Vagina (tissue), 2 donors: ENCODE data around the gene WIPF2. TPM values are rescaled to one million over a fixed set of nuclear protein-coding genes. Genes with fewer than 3 reads are reported as not detected.

Source experiments
- DNase-seq, 2 donors: peaks; one replicate each; pipeline ENCODE4 v3.0.0-alpha.2; 2017; ENCODE audit errors: extremely low spot score in 2 of 2
- H3K27ac ChIP-seq: fragments of 200-600 bp; sonication (generic); one replicate; pipeline ENCODE4 v1.5.1; 2019
- H3K27me3 ChIP-seq: fragments of 200-600 bp; sonication (generic); one replicate; pipeline ENCODE4 v1.5.1; 2019
- H3K36me3 ChIP-seq, 2 donors: fragments of 200-600 bp; sonication (generic); one replicate each; pipeline ENCODE4 v1.5.1; 2017 to 2019
- H3K4me1 ChIP-seq: fragments of 200-600 bp; sonication (generic); one replicate; pipeline ENCODE4 v1.5.1; 2019
- H3K4me3 ChIP-seq, 2 donors: fragments of 200-600 bp; sonication (generic); 1 replicate in 1 of 2; 2 replicates in 1 of 2; pipeline ENCODE4 v1.5.1; 2016 to 2019
- H3K9me3 ChIP-seq: fragments of 200-600 bp; sonication (generic); one replicate; pipeline ENCODE4 v1.5.1; 2019
- CTCF ChIP-seq, 3 experiments: fragments of 450-650 bp in 2 of 3; fragments of 200-600 bp in 1 of 3; sonication (generic) in 1 of 3; IDR thresholded peaks; one replicate each; pipeline ENCODE4 v1.5.1; 2017 to 2019; ENCODE audit warnings: antibody characterized with exemption in 3 of 3, mild to moderate bottlenecking in 2 of 3, moderate library complexity in 2 of 3
- POLR2A ChIP-seq, 2 donors: fragments of 450-650 bp; IDR thresholded peaks; one replicate each; pipeline ENCODE4 v1.6.1; 2017; ENCODE audit warnings: antibody characterized with exemption in 2 of 2, mild to moderate bottlenecking in 2 of 2, moderate library complexity in 2 of 2
- POLR2AphosphoS5 ChIP-seq, 2 donors: sonication (generic); formaldehyde crosslinking; IDR thresholded peaks; one replicate each; pipeline ENCODE4 v1.9.0; 2017; ENCODE audit warnings: antibody characterized with exemption in 2 of 2, mild to moderate bottlenecking in 2 of 2, low read depth in 1 of 2; ENCODE audit not compliant: insufficient read depth in 1 of 2
- intact Hi-C: fragments of 100-400 bp; cut with DNase I; formaldehyde crosslinking; loops from one replicate; pipeline ENCODE4 v1.15.1; 2023
- total RNA-seq: library from RNA; depleted of rRNA; stranded (reverse); fragments of >200 nt; gene quantifications from one replicate; pipeline ENCODE4 v1.2.3, GENCODE V29; 2016

Gene WIPF2
- total RNA-seq, 1 donor from 2014 or later, result 10.6 TPM

GRCh38 chr17:40321524-40321929 lies 102.4 kb downstream of the WIPF2 start:
- peak overlapping the region; percentile 96 for H3K27ac ChIP-seq
- H3K9me3 ChIP-seq, result no peaks in the 10 kb centered on the region
- no peaks in the 10 kb centered on the region for H3K27me3 ChIP-seq
- DNase-seq, result no peak
- H3K36me3 ChIP-seq, result no peaks in the 10 kb centered on the region
- peak overlapping the region; percentile 80 to 86 for H3K4me3 ChIP-seq
- H3K4me1 ChIP-seq, result peaks cover 94% of the 10 kb centered on the region
- intact Hi-C loops, result no loop called here
- no peak for TF ChIP-seq CTCF (IDR thresholded peaks at IDR 0.05)
- TF ChIP-seq POLR2AphosphoS5 (IDR thresholded peaks at IDR 0.05; ENCODE audit: insufficient read depth in 1 of 2, low read depth in 1 of 2), result no peak
- TF ChIP-seq POLR2A (IDR thresholded peaks at IDR 0.05), result no peak

DNA sequence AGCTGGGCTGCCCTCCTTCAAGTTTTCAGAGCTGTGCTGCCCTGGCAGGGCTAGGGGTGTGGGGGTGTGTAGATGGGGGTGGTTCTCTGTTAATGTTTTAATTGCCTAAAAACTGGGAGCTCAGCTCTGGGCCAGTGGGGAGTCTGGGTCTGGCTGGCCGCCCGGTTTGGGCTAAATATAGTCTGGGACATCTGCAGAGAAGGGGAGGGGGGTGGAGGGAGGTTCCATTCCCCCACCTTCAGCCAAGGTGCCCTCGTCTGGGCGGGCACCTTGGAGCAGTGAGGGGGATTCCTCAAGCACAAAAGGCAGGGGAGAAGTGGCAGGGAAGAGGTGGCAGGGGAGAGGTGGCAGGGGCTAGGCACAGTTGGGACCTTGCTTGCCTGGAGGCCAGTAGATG lies 102.9 kb downstream of the WIPF2 start:
- Histone ChIP-seq H3K36me3 (no peaks in the 10 kb centered on the region), H3K4me1 (peaks cover 94% of the 10 kb centered on the region), H3K9me3 (no peaks in the 10 kb centered on the region), H3K4me3 (peak overlapping the region; percentile 80 to 86), H3K27me3 (no peaks in the 10 kb centered on the region), H3K27ac (peak overlapping the region; percentile 96)
- DNase-seq, result no peak
- TF ChIP-seq CTCF (IDR thresholded peaks at IDR 0.05) (no peak), POLR2AphosphoS5 (IDR thresholded peaks at IDR 0.05; ENCODE audit: insufficient read depth in 1 of 2, low read depth in 1 of 2) (no peak), POLR2A (IDR thresholded peaks at IDR 0.05) (no peak)
- intact Hi-C loops, result no loop called here

- no peaks in the 10 kb centered on the region for H3K27me3 ChIP-seq
- no peaks in the 10 kb centered on the region for H3K36me3 ChIP-seq
- intact Hi-C loops, result no loop called here
- peaks cover 94% of the 10 kb centered on the region for H3K4me1 ChIP-seq
- peak overlapping the region; percentile 96 for H3K27ac ChIP-seq
- H3K9me3 ChIP-seq, result no peaks in the 10 kb centered on the region
- DNase-seq, result no peak
- H3K4me3 ChIP-seq, result peak overlapping the region; percentile 80 to 86
- TF ChIP-seq POLR2AphosphoS5 (IDR thresholded peaks at IDR 0.05; ENCODE audit: insufficient read depth in 1 of 2, low read depth in 1 of 2) (peak; percentile 15 to 70), CTCF (IDR thresholded peaks at IDR 0.05) (no peak)
These were observed 103.5 kb downstream of the WIPF2 start for GRCh38 chr17:40322358-40323315.

DNA sequence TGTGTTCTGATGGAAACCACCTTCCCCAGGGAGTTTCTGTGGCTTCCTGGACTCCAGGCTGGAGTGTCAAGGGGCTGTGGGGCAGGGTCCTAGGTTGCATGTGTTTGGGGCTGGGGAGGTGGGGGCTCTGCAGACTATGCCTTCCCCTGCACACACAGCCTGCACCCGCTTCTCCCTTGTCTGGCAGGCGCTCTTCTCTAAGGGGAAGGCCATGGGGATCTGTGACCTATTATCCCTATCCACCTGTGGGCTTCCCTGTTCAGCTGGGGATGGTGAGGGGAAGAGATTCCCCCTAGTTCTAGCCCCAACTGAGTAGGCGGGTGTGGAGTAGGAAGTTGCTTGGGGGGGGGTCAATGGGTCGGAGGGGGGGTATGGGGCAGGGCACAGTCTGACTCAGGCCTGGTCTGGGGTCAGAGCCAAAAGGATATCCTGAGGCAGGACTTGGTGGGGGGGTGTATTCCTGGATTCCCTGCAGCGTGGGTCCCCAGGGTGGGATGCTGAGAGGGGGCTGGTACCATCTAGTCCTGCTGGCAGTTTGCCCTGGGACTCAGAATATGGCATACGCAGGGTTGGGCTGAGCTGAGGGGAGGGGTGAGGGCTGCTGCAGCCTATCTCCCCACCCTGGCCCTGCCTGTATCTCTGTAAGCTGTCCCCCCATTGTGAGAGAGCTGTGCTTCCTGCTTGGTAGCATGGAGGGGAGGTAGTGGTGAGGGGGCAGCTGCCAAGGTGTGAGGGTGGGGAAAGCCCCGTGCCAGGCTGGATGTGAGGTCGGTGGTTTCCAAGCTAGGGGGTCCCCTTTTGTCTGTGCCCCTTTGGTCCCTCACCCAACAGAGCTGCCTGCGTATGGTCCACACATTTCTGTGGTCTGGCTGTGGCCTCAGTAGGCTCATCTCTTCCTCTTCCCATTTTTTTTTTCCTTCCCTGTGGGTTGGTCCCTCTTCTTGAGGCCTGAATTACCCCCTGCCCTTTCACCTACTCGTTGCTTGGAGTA lies 104.6 kb downstream of the WIPF2 start:
- H3K9me3 ChIP-seq, result no peaks in the 10 kb centered on the region
- intact Hi-C loops, result no loop called here
- peaks cover 100% of the 10 kb centered on the region for H3K4me1 ChIP-seq
- no peak for DNase-seq
- H3K36me3 ChIP-seq, result no peaks in the 10 kb centered on the region
- TF ChIP-seq POLR2A (IDR thresholded peaks at IDR 0.05) (no peak), CTCF (IDR thresholded peaks at IDR 0.05) (no peak), POLR2AphosphoS5 (IDR thresholded peaks at IDR 0.05; ENCODE audit: insufficient read depth in 1 of 2, low read depth in 1 of 2) (no peak)
- peak overlapping the region; percentile 80 to 86 for H3K4me3 ChIP-seq
- peak overlapping the region; percentile 96 for H3K27ac ChIP-seq
- H3K27me3 ChIP-seq, result no peaks in the 10 kb centered on the region
